ENCODE results near the gene CMYA5. TPM values are rescaled to one million over a fixed set of nuclear protein-coding genes. Genes with fewer than 3 reads are reported as not detected.
A peak's percentile ranks its signal among the peaks of the same experiment; 100 is the strongest.

The CMYA5 gene
- total and polyA plus RNA-seq, 11 donors: 279 to 2,421 (median 983) TPM

GRCh38 chr5:79720096-79720495, 30.5 kb downstream of the CMYA5 start:
- Histone ChIP-seq H3K4me3 (no peak overlapping the region), H3K27me3 (no peaks in the 10 kb centered on the region), H3K36me3 (no peaks in the 10 kb centered on the region), H3K4me1 (peaks cover 0 to 16% (median 0%) of the 10 kb centered on the region in 12 donors), H3K27ac (no peak overlapping the region), H3K9me3 (peaks cover 0 to 28% (median 9%) of the 10 kb centered on the region in 12 donors)
- intact Hi-C loops (cut with DNase I): no loop called here
- TF ChIP-seq POLR2A (IDR thresholded peaks at IDR 0.05): no peak
- TF ChIP-seq, protein P1, sequence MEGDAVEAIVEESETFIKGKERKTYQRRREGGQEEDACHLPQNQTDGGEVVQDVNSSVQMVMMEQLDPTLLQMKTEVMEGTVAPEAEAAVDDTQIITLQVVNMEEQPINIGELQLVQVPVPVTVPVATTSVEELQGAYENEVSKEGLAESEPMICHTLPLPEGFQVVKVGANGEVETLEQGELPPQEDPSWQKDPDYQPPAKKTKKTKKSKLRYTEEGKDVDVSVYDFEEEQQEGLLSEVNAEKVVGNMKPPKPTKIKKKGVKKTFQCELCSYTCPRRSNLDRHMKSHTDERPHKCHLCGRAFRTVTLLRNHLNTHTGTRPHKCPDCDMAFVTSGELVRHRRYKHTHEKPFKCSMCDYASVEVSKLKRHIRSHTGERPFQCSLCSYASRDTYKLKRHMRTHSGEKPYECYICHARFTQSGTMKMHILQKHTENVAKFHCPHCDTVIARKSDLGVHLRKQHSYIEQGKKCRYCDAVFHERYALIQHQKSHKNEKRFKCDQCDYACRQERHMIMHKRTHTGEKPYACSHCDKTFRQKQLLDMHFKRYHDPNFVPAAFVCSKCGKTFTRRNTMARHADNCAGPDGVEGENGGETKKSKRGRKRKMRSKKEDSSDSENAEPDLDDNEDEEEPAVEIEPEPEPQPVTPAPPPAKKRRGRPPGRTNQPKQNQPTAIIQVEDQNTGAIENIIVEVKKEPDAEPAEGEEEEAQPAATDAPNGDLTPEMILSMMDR (IDR thresholded peaks at IDR 0.05): no peak
- ATAC-seq (no peak), DNase-seq (no peak)

DNA sequence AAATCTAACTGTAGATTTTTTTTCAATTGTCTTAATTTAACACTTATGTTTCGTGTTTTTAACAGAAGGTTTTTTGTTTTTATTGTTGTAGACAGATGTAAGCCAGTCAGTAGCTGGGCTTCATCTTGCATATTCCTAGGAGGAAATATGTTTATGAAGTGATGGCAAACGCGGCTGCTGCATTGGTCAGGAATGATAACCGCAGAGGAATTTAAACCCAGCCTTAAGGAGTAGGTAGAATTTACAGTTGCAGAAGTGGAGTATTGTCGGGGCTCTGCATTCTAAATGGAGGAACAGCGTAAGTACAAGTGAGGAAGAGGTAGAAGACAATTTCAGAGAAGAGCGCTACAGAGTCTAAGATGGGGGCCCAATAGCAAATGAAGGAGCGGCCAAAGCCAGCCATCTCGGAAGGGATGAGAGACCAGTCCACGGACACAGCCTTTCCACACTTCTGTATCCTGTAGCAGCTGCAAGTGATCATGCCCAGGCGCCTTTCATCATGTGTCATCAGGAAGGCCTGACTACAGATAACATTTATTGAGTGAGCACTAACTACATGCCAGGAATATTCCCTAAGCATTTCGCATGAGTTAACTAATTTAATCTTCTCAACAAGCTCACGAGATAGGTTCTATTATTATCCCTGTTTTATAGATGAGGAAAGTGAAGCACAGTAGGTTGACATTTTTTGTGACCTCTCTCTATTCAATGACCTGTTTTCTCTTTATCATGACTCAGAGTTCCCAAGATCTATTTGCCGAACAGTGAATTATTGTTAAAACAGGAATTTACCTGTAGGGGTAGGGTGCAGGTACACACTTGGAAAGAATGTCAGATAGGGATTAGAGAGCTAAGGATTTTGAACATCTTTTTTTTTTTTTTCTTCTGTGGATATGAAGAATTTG, 38.1 kb downstream of the CMYA5 start:
- Histone ChIP-seq H3K27ac (peak overlapping the region in 11 of 12 donors; percentile 9 to 85 (median 70)), H3K27me3 (no peaks in the 10 kb centered on the region), H3K4me1 (peaks cover 0 to 18% (median 2%) of the 10 kb centered on the region in 12 donors), H3K9me3 (no peaks in the 10 kb centered on the region), H3K36me3 (peaks cover 0 to 37% (median 2%) of the 10 kb centered on the region in 9 donors), H3K4me3 (no peak overlapping the region)
- WGBS, 4 donors: 50 to 57% (median 53%) methylated on average over 14 of the region's 14 CpGs
- peak; percentile 57 to 84 (median 63) for DNase-seq
- peak; percentile 89 to 93 (median 92) for ATAC-seq
- intact Hi-C loops (cut with DNase I): loop anchor here in 1 of 10 donors (5.0 kb wide), 1 partner anchor 35 kb away; no protein-coding TSS in a partner anchor
- TF ChIP-seq, protein P1 (IDR thresholded peaks at IDR 0.05): no peak
- no peak for TF ChIP-seq POLR2A (IDR thresholded peaks at IDR 0.05)

DNA sequence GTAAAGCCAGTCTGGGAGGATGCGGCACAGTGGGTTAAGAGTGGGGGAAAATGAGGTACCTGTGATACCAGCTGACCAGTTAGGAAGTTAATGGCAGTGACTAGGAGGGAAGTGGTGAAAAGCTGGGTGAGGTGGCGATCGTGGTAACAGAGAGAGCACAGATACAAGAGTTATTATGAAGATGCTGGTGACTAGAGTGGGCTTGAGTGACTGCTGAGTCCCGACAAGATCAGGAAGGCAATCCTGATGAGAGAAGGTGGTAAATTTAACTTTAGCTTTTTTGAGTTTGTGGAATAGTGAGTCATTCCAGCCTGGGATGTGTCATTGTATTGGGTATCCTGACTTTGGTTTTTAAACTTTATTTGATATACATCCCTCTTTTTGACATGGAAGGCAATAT, 38.8 kb downstream of the CMYA5 start:
- H3K9me3 ChIP-seq: no peaks in the 10 kb centered on the region
- H3K27me3 ChIP-seq: no peaks in the 10 kb centered on the region
- peak overlapping the region in 11 of 12 donors; percentile 9 to 85 (median 70) for H3K27ac ChIP-seq
- DNase-seq (no peak), ATAC-seq (peak in 2 of 4 donors; percentile 19 to 24)
- H3K4me3 ChIP-seq: no peak overlapping the region
- 56 to 70% (median 67%) methylated on average over 4 of the region's 4 CpGs for WGBS, 4 donors
- intact Hi-C loops (cut with DNase I): loop anchor here in 1 of 10 donors (5.0 kb wide), 1 partner anchor 36 kb away; no protein-coding TSS in a partner anchor
- TF ChIP-seq, protein P1 (IDR thresholded peaks at IDR 0.05): no peak
- no peak for TF ChIP-seq POLR2A (IDR thresholded peaks at IDR 0.05)
- H3K4me1 ChIP-seq: peaks cover 0 to 21% (median 2%) of the 10 kb centered on the region in 12 donors
- H3K36me3 ChIP-seq: peaks cover 0 to 44% (median 2%) of the 10 kb centered on the region in 9 donors

GRCh38 chr5:79729679-79730078, 40.0 kb downstream of the CMYA5 start:
- Histone ChIP-seq H3K27ac (peak overlapping the region in 8 of 12 donors; percentile 11 to 85 (median 70)), H3K9me3 (no peaks in the 10 kb centered on the region), H3K4me3 (no peak overlapping the region), H3K4me1 (peaks cover 0 to 22% (median 3%) of the 10 kb centered on the region in 12 donors), H3K36me3 (peaks cover 0 to 56% (median 2%) of the 10 kb centered on the region in 9 donors), H3K27me3 (no peaks in the 10 kb centered on the region)
- WGBS, 4 donors: 91 to 98% (median 94%) methylated on average over 2 of the region's 2 CpGs
- TF ChIP-seq, protein P1 (IDR thresholded peaks at IDR 0.05): no peak
- no peak for TF ChIP-seq POLR2A (IDR thresholded peaks at IDR 0.05)
- no peak for DNase-seq
- intact Hi-C loops (cut with DNase I): loop anchor here in 1 of 10 donors (5.0 kb wide), 1 partner anchor 37 kb away; no protein-coding TSS in a partner anchor
- no peak for ATAC-seq
